HG02870 (cell line): ENCODE measurements around the gene COL4A1.

ENCODE experiments used
- ATAC-seq: cut with Tn5 transposase; IDR thresholded peaks from one replicate; pipeline ENCODE4 v1.9.1; 2021; ENCODE audit warnings: mild to moderate bottlenecking, moderate library complexity; ENCODE audit not compliant: unreplicated experiment

COL4A1 gene

GRCh38 chr13:110242615-110243014 is 64.3 kb downstream of the COL4A1 start:
- ATAC-seq, result no peak

- no peak for ATAC-seq
Observed at GRCh38 chr13:110240943-110241342, 66.0 kb downstream of the COL4A1 start.

- ATAC-seq, result no peak
Observed at GRCh38 chr13:110240352-110240751, 66.6 kb downstream of the COL4A1 start.

GRCh38 chr13:110239280-110240125 is 67.5 kb downstream of the COL4A1 start:
- no peak for ATAC-seq

GRCh38 chr13:110238818-110239195 is 68.2 kb downstream of the COL4A1 start:
- no peak for ATAC-seq

GRCh38 chr13:110237875-110238817 is 68.8 kb downstream of the COL4A1 start:
- ATAC-seq, result no peak

GRCh38 chr13:110236831-110237261 is 70.1 kb downstream of the COL4A1 start:
- no peak for ATAC-seq

- ATAC-seq, result no peak
Observed at GRCh38 chr13:110236431-110236830, 70.5 kb downstream of the COL4A1 start.

GRCh38 chr13:110234532-110234931 is 72.4 kb downstream of the COL4A1 start:
- ATAC-seq, result no peak

GRCh38 chr13:110233951-110234280 is 73.0 kb downstream of the COL4A1 start:
- no peak for ATAC-seq

GRCh38 chr13:110233181-110233950 is 73.6 kb downstream of the COL4A1 start:
- no peak for ATAC-seq

GRCh38 chr13:110232756-110233155 is 74.2 kb downstream of the COL4A1 start:
- ATAC-seq, result no peak

GRCh38 chr13:110232142-110232541 is 74.8 kb downstream of the COL4A1 start:
- ATAC-seq, result no peak

GRCh38 chr13:110231348-110232047 is 75.5 kb downstream of the COL4A1 start:
- no peak for ATAC-seq

- no peak for ATAC-seq
Observed at GRCh38 chr13:110230661-110231347, 76.2 kb downstream of the COL4A1 start.

- no peak for ATAC-seq
Observed at GRCh38 chr13:110229905-110230563, 76.9 kb downstream of the COL4A1 start.

- no peak for ATAC-seq
Observed at GRCh38 chr13:110228936-110229904, 77.7 kb downstream of the COL4A1 start.
